H9 (cell line): Measurements from ENCODE around the gene TEAD2. TPM values are rescaled to one million over a fixed set of nuclear protein-coding genes. Genes with fewer than 3 reads are reported as not detected.

ENCODE experiments used
- DNase-seq: peaks from one replicate; pipeline ENCODE4 v3.0.0-alpha.2; 2017
- H2AFZ ChIP-seq: one replicate; pipeline ENCODE4 v1.6.1; 2013; ENCODE audit warnings: mild to moderate bottlenecking, low read length, control low read depth, moderate library complexity
- H2AK5ac ChIP-seq: 2 replicates; pipeline ENCODE4 v1.6.1; 2013; ENCODE audit warnings: low read length, control low read depth, mixed read lengths; ENCODE audit not compliant: insufficient read length
- H2BK120ac ChIP-seq: one replicate; pipeline ENCODE4 v1.6.1; 2013; ENCODE audit warnings: low read depth, mild to moderate bottlenecking, low read length, control low read depth, inconsistent platforms; ENCODE audit not compliant: poor library complexity, severe bottlenecking
- H2BK12ac ChIP-seq: 2 replicates; pipeline ENCODE4 v1.6.1; 2013; ENCODE audit warnings: low read length, control low read depth, mixed read lengths, low read depth; ENCODE audit not compliant: insufficient read length
- H2BK15ac ChIP-seq: 2 replicates; pipeline ENCODE4 v1.6.1; 2013; ENCODE audit warnings: low read depth, low read length, control low read depth
- H2BK20ac ChIP-seq: one replicate; pipeline ENCODE4 v1.6.1; 2013; ENCODE audit warnings: low read depth, mild to moderate bottlenecking, low read length, control low read depth, inconsistent platforms; ENCODE audit not compliant: poor library complexity, severe bottlenecking
- H2BK5ac ChIP-seq: 2 replicates; pipeline ENCODE4 v1.6.1; 2013; ENCODE audit warnings: low read length, control low read depth, mixed read lengths; ENCODE audit not compliant: insufficient read length
- H3K14ac ChIP-seq: 2 replicates; pipeline ENCODE4 v1.6.1; 2013; ENCODE audit warnings: low read length, control low read depth; ENCODE audit not compliant: insufficient read depth
- H3K18ac ChIP-seq: 2 replicates; pipeline ENCODE4 v1.6.1; 2013; ENCODE audit warnings: low read depth, mild to moderate bottlenecking, mixed read lengths, low read length, control low read depth; ENCODE audit not compliant: insufficient read length
- H3K23ac ChIP-seq: 2 replicates; pipeline ENCODE4 v1.6.1; 2013; ENCODE audit warnings: low read length, control low read depth, mixed read lengths, low read depth; ENCODE audit not compliant: insufficient read length
- H3K23me2 ChIP-seq: 2 replicates; pipeline ENCODE4 v1.6.1; 2013; ENCODE audit warnings: low read depth, mild to moderate bottlenecking, mixed read lengths, low read length, control low read depth; ENCODE audit not compliant: insufficient read length, poor library complexity, severe bottlenecking
- H3K27ac ChIP-seq: 2 replicates; pipeline ENCODE4 v1.5.1; 2013; ENCODE audit warnings: low read length, control low read depth, mixed read lengths, low read depth; ENCODE audit not compliant: insufficient read length
- H3K27me3 ChIP-seq: 2 replicates; pipeline ENCODE4 v1.6.1; 2013; ENCODE audit warnings: low read length, control low read depth, inconsistent platforms; ENCODE audit not compliant: insufficient read depth
- H3K4ac ChIP-seq: 2 replicates; pipeline ENCODE4 v1.6.1; 2013; ENCODE audit warnings: low read depth, mild to moderate bottlenecking, control low read depth, inconsistent platforms, low read length, moderate library complexity
- H3K4me1 ChIP-seq: 2 replicates; pipeline ENCODE4 v1.6.1; 2013; ENCODE audit warnings: low read length, control low read depth, inconsistent platforms; ENCODE audit not compliant: insufficient read depth
- H3K4me2 ChIP-seq: 2 replicates; pipeline ENCODE4 v1.6.1; 2013; ENCODE audit warnings: low read length, control low read depth, mixed read lengths; ENCODE audit not compliant: insufficient read length, insufficient read depth
- H3K56ac ChIP-seq: 2 replicates; pipeline ENCODE4 v1.6.1; 2013; ENCODE audit warnings: low read depth, mild to moderate bottlenecking, mixed read lengths, low read length, control low read depth; ENCODE audit not compliant: insufficient read length
- H3K79me1 ChIP-seq: 2 replicates; pipeline ENCODE4 v1.6.1; 2013; ENCODE audit warnings: low read depth, mild to moderate bottlenecking, moderate library complexity, low read length, control low read depth, inconsistent platforms; ENCODE audit not compliant: insufficient read depth, poor library complexity, severe bottlenecking
- H3K79me2 ChIP-seq: 2 replicates; pipeline ENCODE4 v1.6.1; 2013; ENCODE audit warnings: low read length, control low read depth, inconsistent platforms; ENCODE audit not compliant: insufficient read depth
- H3K9ac ChIP-seq: 2 replicates; pipeline ENCODE4 v1.6.1; 2013; ENCODE audit warnings: low read length, control low read depth, mixed read lengths; ENCODE audit not compliant: insufficient read length; ENCODE audit errors: extremely low read depth
- H3K9me3 ChIP-seq: one replicate; pipeline ENCODE4 v1.6.1; 2013; ENCODE audit warnings: low read depth, low read length, inconsistent platforms; ENCODE audit not compliant: control insufficient read depth
- H3T11ph ChIP-seq: one replicate; pipeline ENCODE4 v1.6.1; 2013; ENCODE audit warnings: mild to moderate bottlenecking, low read length, control low read depth, inconsistent platforms
- H4K20me1 ChIP-seq: one replicate; pipeline ENCODE4 v1.6.1; 2013; ENCODE audit not compliant: control insufficient read depth, insufficient read length, insufficient read depth
- H4K5ac ChIP-seq: 2 replicates; pipeline ENCODE4 v1.6.1; 2013; ENCODE audit warnings: low read depth, mild to moderate bottlenecking, mixed read lengths, low read length, control low read depth; ENCODE audit not compliant: insufficient read length
- H4K8ac ChIP-seq: replicated peaks from 2 replicates; pipeline ENCODE4 v1.6.1; 2013; ENCODE audit warnings: low read length, control low read depth, mixed read lengths, low read depth; ENCODE audit not compliant: insufficient read length
- H4K91ac ChIP-seq: 2 replicates; pipeline ENCODE4 v1.6.1; 2013; ENCODE audit warnings: low read depth, mild to moderate bottlenecking, moderate library complexity, mixed read lengths, low read length, control low read depth; ENCODE audit not compliant: insufficient read length
- H3K27ac Mint-ChIP-seq, 3 experiments: 2 replicates in 2 of 3; 3 replicates in 1 of 3; pipeline ENCODE4 v1.8.0; 2020 to 2021; ENCODE audit warnings: mixed read lengths in 3 of 3, mild to moderate bottlenecking in 1 of 3, moderate library complexity in 1 of 3
- H3K27me3 Mint-ChIP-seq: 2 replicates; pipeline ENCODE4 v1.8.0; 2021; ENCODE audit warnings: low read depth, mild to moderate bottlenecking, moderate library complexity, mixed read lengths
- H3K36me3 Mint-ChIP-seq, 3 experiments: 2 replicates in 2 of 3; 3 replicates in 1 of 3; pipeline ENCODE4 v1.8.0; 2020 to 2021; ENCODE audit warnings: low read depth in 3 of 3, mixed read lengths in 3 of 3; ENCODE audit not compliant: insufficient read depth in 1 of 3
- H3K4me1 Mint-ChIP-seq, 2 experiments: 2 replicates each; pipeline ENCODE4 v1.8.0; 2020; ENCODE audit warnings: mixed read lengths in 2 of 2
- H3K4me3 Mint-ChIP-seq, 2 experiments: 2 replicates in 1 of 2; 3 replicates in 1 of 2; pipeline ENCODE4 v1.8.0; 2020 to 2021; ENCODE audit warnings: mild to moderate bottlenecking in 2 of 2, mixed read lengths in 2 of 2, moderate library complexity in 1 of 2
- H3K9me3 Mint-ChIP-seq, 2 experiments: 2 replicates in 1 of 2; 3 replicates in 1 of 2; pipeline ENCODE4 v1.8.0; 2020; ENCODE audit warnings: mild to moderate bottlenecking in 2 of 2, mixed read lengths in 2 of 2, moderate library complexity in 1 of 2
- CTCF ChIP-seq: fragments of 200-600 bp; sonication (generic); conservative IDR thresholded peaks from 3 replicates; pipeline ENCODE4 v1.8.0; 2021; ENCODE audit warnings: antibody characterized with exemption, mild to moderate bottlenecking
- WGBS: extraction: QIAGEN DNeasy Blood & Tissue Kit; methylation state at CpG from one replicate; pipeline ENCODE4 v1.1.7; 2013; ENCODE audit warnings: missing lambda C conversion rate, low lambda C conversion rate, mixed read lengths; ENCODE audit not compliant: insufficient read length; ENCODE audit errors: extremely low coverage; 5-methylcytosine and 5-hydroxymethylcytosine counted together
- total RNA-seq: library from RNA; stranded (reverse); gene quantifications from 2 replicates; pipeline ENCODE4 v1.2.1, GENCODE V29; 2021

TEAD2 gene
- total RNA-seq, 1 experiment from 2014 or later: 126 TPM

GRCh38 chr19:49383599-49383998 lies 21.4 kb upstream of the TEAD2 start:
- no peak overlapping the region for H2BK120ac ChIP-seq
- no peak overlapping the region for H3K18ac ChIP-seq
- H3K4ac ChIP-seq: no peak overlapping the region
- no peaks in the 10 kb centered on the region for H3K4me1 ChIP-seq
- no peak overlapping the region for H4K5ac ChIP-seq
- Mint-ChIP-seq H3K27me3 (peaks cover 7% of the 10 kb centered on the region), H3K36me3 (peaks cover 2 to 6% (median 3%) of the 10 kb centered on the region in 3 experiments; a peak in 4 of 7 replicates), H3K9me3 (peaks cover 8 to 15% of the 10 kb centered on the region in 2 experiments), H3K4me3 (no peak overlapping the region), H3K27ac (no peak overlapping the region), H3K4me1 (peaks cover 0 to 9% of the 10 kb centered on the region in 2 experiments; a peak in 2 of 4 replicates)
- no peaks in the 10 kb centered on the region for H3K27me3 ChIP-seq
- no peak for TF ChIP-seq CTCF
- H3K4me2 ChIP-seq: no peak overlapping the region
- H2BK12ac ChIP-seq: no peak overlapping the region
- no peak overlapping the region for H2BK15ac ChIP-seq
- H4K8ac ChIP-seq: no peak overlapping the region
- no peak overlapping the region for H3K9ac ChIP-seq
- H3K23me2 ChIP-seq: no peaks in the 10 kb centered on the region
- no peak overlapping the region for H2BK5ac ChIP-seq
- no peaks in the 10 kb centered on the region for H3K79me1 ChIP-seq
- DNase-seq: no peak
- no peak overlapping the region for H3K23ac ChIP-seq
- no peak overlapping the region for H2BK20ac ChIP-seq
- no peak overlapping the region for H3T11ph ChIP-seq
- H3K27ac ChIP-seq: no peak overlapping the region
- no peak overlapping the region for H2AFZ ChIP-seq
- no peaks in the 10 kb centered on the region for H3K9me3 ChIP-seq
- H2AK5ac ChIP-seq: no peak overlapping the region
- H3K14ac ChIP-seq: no peak overlapping the region
- no peak overlapping the region for H3K56ac ChIP-seq
- H4K91ac ChIP-seq: no peak overlapping the region
- WGBS: no CpG with 5 or more reads among the region's 1 CpG
- H3K79me2 ChIP-seq: no peaks in the 10 kb centered on the region
- H4K20me1 ChIP-seq: no peaks in the 10 kb centered on the region
